ENCODE results near the gene AUTS2. TPM values are rescaled to one million over a fixed set of nuclear protein-coding genes. Genes with fewer than 3 reads are reported as not detected.

The AUTS2 gene
- total and polyA plus RNA-seq, 2 experiments from 2014 or later, result 32.0 to 91.0 TPM

- ATAC-seq, result no peak
- no peaks in the 10 kb centered on the region for H3K36me3 Mint-ChIP-seq (ENCODE audit: low read depth)
Observed at GRCh38 chr7:70154521-70155180, 556.4 kb downstream of the AUTS2 start.

GRCh38 chr7:70156057-70156456 lies 557.8 kb downstream of the AUTS2 start:
- ATAC-seq, result no peak
- Mint-ChIP-seq H3K27ac (no peak overlapping the region), H3K36me3 (ENCODE audit: low read depth) (no peaks in the 10 kb centered on the region), H3K4me1 (peaks cover 16% of the 10 kb centered on the region), H3K4me3 (no peak overlapping the region), H3K27me3 (ENCODE audit: insufficient read depth, low read depth, poor library complexity) (peaks cover 1% of the 10 kb centered on the region), H3K9me3 (no peaks in the 10 kb centered on the region)
- DNase-seq (ENCODE audit: low spot score), result no peak
- no peaks in the 10 kb centered on the region for H3K79me2 ChIP-seq (replicated peaks; ENCODE audit: insufficient read depth)
- H3K36me3 ChIP-seq (ENCODE audit: insufficient read depth), result no peaks in the 10 kb centered on the region
- H3K9me2 ChIP-seq (ENCODE audit: insufficient read depth), result no peaks in the 10 kb centered on the region
- H3K4me2 ChIP-seq, result no peak overlapping the region
- H3K27me3 ChIP-seq (ENCODE audit: insufficient read depth), result no peaks in the 10 kb centered on the region
- peaks cover 5% of the 10 kb centered on the region for H3K4me1 ChIP-seq (ENCODE audit: insufficient read depth)
- no peak overlapping the region for H2AFZ ChIP-seq
- no peak overlapping the region for H3K4me3 ChIP-seq
- H4K20me1 ChIP-seq (replicated peaks; ENCODE audit: insufficient read depth), result no peaks in the 10 kb centered on the region
- TF ChIP-seq EZH2 (IDR thresholded peaks at IDR 0.05; ENCODE audit: low read depth, unreplicated experiment) (no peak), ETS1 (IDR thresholded peaks at IDR 0.05) (no peak), JUNB (IDR thresholded peaks at IDR 0.05; ENCODE audit: unreplicated experiment) (no peak), POLR2AphosphoS5 (IDR thresholded peaks at IDR 0.05; ENCODE audit: low read depth) (no peak)
- no peaks in the 10 kb centered on the region for H3F3A ChIP-seq (replicated peaks; ENCODE audit: low read depth)
- no peak overlapping the region for H3K27ac ChIP-seq (ENCODE audit: low read depth)

More at GRCh38 chr7:70154521-70155180, 556.4 kb downstream of the AUTS2 start:
- H2AFZ ChIP-seq, result no peak overlapping the region
- no peak overlapping the region for H3K4me3 ChIP-seq
- peaks cover 1% of the 10 kb centered on the region for H3K27me3 Mint-ChIP-seq (ENCODE audit: insufficient read depth, low read depth, poor library complexity)
- no peaks in the 10 kb centered on the region for H4K20me1 ChIP-seq (replicated peaks; ENCODE audit: insufficient read depth)
- H3K4me3 Mint-ChIP-seq, result no peak overlapping the region
- H3K27ac Mint-ChIP-seq, result no peak overlapping the region
- H3K36me3 ChIP-seq (ENCODE audit: insufficient read depth), result no peaks in the 10 kb centered on the region
- H3K9me3 Mint-ChIP-seq, result no peaks in the 10 kb centered on the region
- H3K4me1 Mint-ChIP-seq, result peaks cover 17% of the 10 kb centered on the region
- H3K4me1 ChIP-seq (ENCODE audit: insufficient read depth), result no peaks in the 10 kb centered on the region; the same call in 1 of the 2 replicates
- H3K27ac ChIP-seq (ENCODE audit: low read depth), result no peak overlapping the region
- H3K9me2 ChIP-seq (ENCODE audit: insufficient read depth), result no peaks in the 10 kb centered on the region
- no peak for DNase-seq (ENCODE audit: low spot score)
- no peak for TF ChIP-seq REST (IDR thresholded peaks at IDR 0.05; ENCODE audit: unreplicated experiment)
- TF ChIP-seq JUNB (IDR thresholded peaks at IDR 0.05; ENCODE audit: unreplicated experiment), result no peak
- TF ChIP-seq ETS1 (IDR thresholded peaks at IDR 0.05), result no peak
- no peak for TF ChIP-seq STAT1 (IDR thresholded peaks at IDR 0.05; ENCODE audit: unreplicated experiment)
- H3K4me2 ChIP-seq, result no peak overlapping the region
- no peaks in the 10 kb centered on the region for H3K27me3 ChIP-seq (ENCODE audit: insufficient read depth)
- no peaks in the 10 kb centered on the region for H3K79me2 ChIP-seq (replicated peaks; ENCODE audit: insufficient read depth)
- no peaks in the 10 kb centered on the region for H3F3A ChIP-seq (replicated peaks; ENCODE audit: low read depth)

Measured in GM23338 (cell line).